Left lung (tissue), 14 donors: Measurements from ENCODE around the gene ATL2. TPM values are rescaled to one million over a fixed set of nuclear protein-coding genes. Genes with fewer than 3 reads are reported as not detected.
A peak's percentile ranks its signal among the peaks of the same experiment; 100 is the strongest.

Source experiments
- ATAC-seq: fragments of 200-7000 bp; cut with Tn5 transposase; one replicate; pipeline ENCODE4 v1.9.1; 2020; ENCODE audit warnings: moderate library complexity
- DNase-seq, 4 donors: peaks; one replicate each; pipeline ENCODE4 v3.0.0-alpha.2; 2013 to 2020
- H3K27ac ChIP-seq, 2 donors: fragments of 200-600 bp; sonication (generic) in 1 of 2; one replicate each; pipeline versions ENCODE4 v1.5.0 to v1.8.0; 2020 to 2021
- H3K27me3 ChIP-seq, 2 donors: fragments of 200-600 bp; sonication (generic) in 1 of 2; one replicate each; pipeline versions ENCODE4 v1.5.0 to v1.8.0; 2020 to 2021
- H3K36me3 ChIP-seq, 2 donors: fragments of 200-600 bp; sonication (generic) in 1 of 2; one replicate each; pipeline versions ENCODE4 v1.5.0 to v1.8.0; 2020 to 2021
- H3K4me1 ChIP-seq, 2 donors: fragments of 200-600 bp; one replicate each; pipeline ENCODE4 v1.8.0; 2021
- H3K4me3 ChIP-seq, 2 donors: fragments of 200-600 bp; sonication (generic) in 1 of 2; one replicate each; pipeline versions ENCODE4 v1.5.0 to v1.8.0; 2020 to 2021; ENCODE audit warnings: mild to moderate bottlenecking in 1 of 2
- H3K9me3 ChIP-seq, 2 donors: fragments of 200-600 bp; sonication (generic) in 1 of 2; one replicate each; pipeline versions ENCODE4 v1.5.0 to v1.8.0; 2020 to 2021
- intact Hi-C, 2 donors: fragments of 100-400 bp; cut with DNase I; formaldehyde crosslinking; loops; one replicate each; pipeline versions ENCODE4 v1.11.2 to v1.14.2; 2022
- long read RNA-seq, 12 donors: library from polyadenylated mRNA in 2 of 12; unstranded in 2 of 12; transcript quantifications; one replicate each; pipeline ENCODE4 v2.0.0 and lab custom pipeline, GENCODE V29; 2019 to 2026
- polyA plus RNA-seq, 6 donors: library from polyadenylated mRNA; unstranded; fragments of 120-200 nt; gene quantifications; one replicate each; pipeline ENCODE4 v1.2.1, GENCODE V29; 2013; ENCODE audit not compliant: insufficient read length in 6 of 6
- total RNA-seq, 2 donors: library from RNA; stranded (reverse); fragmentation: NEBNext Ultra II Directional; extraction: Animal tissue kit (Norgen Biotek cat#: 25700); gene quantifications; one replicate each; pipeline ENCODE4 v1.2.1, GENCODE V29; 2021
- TF ChIP-seq, protein P1 (sequence below), 2 donors: fragments of 200-600 bp; sonication (generic) in 1 of 2; IDR thresholded peaks; one replicate each; pipeline versions ENCODE4 v1.5.0 to v1.8.0; 2021; ENCODE audit warnings: antibody characterized with exemption in 2 of 2
- donor health status: DM: no; HTN: yes; CAD: no.
- donor health status: DM: no; HTN: no; CAD: no.

The ATL2 gene
- total RNA-seq: 10 to 100 TPM; 42.2 to 51.9 TPM
- 10 to 100 TPM; 64.9 to 77.0 (median 74.0) TPM for polyA plus RNA-seq
- long read RNA-seq, donor 1, partial matches to known transcripts: 10 of 18 reads
- long read RNA-seq, donor 1, other reads (novel, unspliced or antisense): 0 of 18 reads
- long read RNA-seq, donor 2, partial matches to known transcripts: 0 of 7 reads
- long read RNA-seq, donor 2, other reads (novel, unspliced or antisense): 0 of 7 reads
- long read RNA-seq, donor 3, partial matches to known transcripts: 0 of 5 reads
- long read RNA-seq, donor 3, other reads (novel, unspliced or antisense): 0 of 5 reads
- long read RNA-seq, donor 4, partial matches to known transcripts: 3 of 3 reads
- long read RNA-seq, donor 4, other reads (novel, unspliced or antisense): 0 of 3 reads
- long read RNA-seq, donor 5, transcript ATL2-201 (13 exons, 2,868 nt): major isoform, 5 of 6 reads
- long read RNA-seq, donor 5, partial matches to known transcripts: 0 of 6 reads
- long read RNA-seq, donor 5, other reads (novel, unspliced or antisense): 0 of 6 reads
- long read RNA-seq, donor 6, partial matches to known transcripts: 0 of 6 reads
- long read RNA-seq, donor 6, other reads (novel, unspliced or antisense): 0 of 6 reads
- long read RNA-seq, donor 7, partial matches to known transcripts: 5 of 7 reads
- long read RNA-seq, donor 7, other reads (novel, unspliced or antisense): 0 of 7 reads
- long read RNA-seq, donor 8, partial matches to known transcripts: 5 of 14 reads
- long read RNA-seq, donor 8, other reads (novel, unspliced or antisense): 0 of 14 reads
- long read RNA-seq, donor 9: 0 reads
- long read RNA-seq, donor 10: 0 reads
- long read RNA-seq, donor 11, partial matches to known transcripts: 0 of 3 reads
- long read RNA-seq, donor 11, other reads (novel, unspliced or antisense): 0 of 3 reads
- long read RNA-seq, donor 12, transcript ATL2-201 (13 exons, 2,868 nt): major isoform, 8 of 12 reads
- long read RNA-seq, donor 12, partial matches to known transcripts: 0 of 12 reads
- long read RNA-seq, donor 12, other reads (novel, unspliced or antisense): 0 of 12 reads

DNA sequence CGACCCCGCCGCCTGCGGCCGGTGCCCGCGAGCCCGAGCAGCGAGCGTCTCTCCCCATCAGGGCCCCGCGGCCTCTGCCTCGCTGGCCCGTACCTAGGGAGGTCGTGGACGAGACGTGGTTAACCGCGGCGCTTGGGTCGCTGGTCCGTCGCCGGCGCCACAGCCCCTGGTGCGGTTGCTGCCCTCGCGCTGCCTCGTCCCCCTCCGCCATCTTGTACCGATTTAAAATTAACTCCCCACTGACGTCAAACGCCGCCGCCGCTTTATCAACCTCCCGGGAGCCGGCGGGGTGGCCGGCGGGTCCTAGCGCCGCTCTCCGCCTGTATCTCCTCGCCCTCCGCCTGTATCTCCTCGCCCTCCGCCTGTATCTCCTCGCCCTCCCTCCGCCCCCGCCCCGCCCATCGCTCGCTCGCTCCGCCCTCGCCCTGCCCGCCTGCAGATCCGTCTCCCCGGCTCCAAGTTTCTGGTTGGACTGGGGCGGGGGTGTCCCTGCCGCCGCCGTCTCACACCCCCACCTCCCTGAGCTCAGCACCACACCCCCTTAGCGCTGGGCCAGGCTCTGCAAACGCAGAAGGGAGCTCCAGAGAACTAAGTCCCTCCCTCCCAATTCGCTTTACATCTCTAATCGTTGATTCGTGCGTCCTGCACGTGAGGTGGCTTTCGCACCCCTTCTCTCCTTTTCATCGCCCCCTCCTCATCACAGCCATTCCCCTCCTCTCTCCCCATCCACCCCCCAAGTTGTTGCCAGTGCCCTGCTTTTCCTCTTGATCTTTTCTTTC, at the start of gene ATL2:
ATL2 (minus strand) TSS at position 224 of the 779 bp plus-strand sequence; CDS start at position 211, 13 bp downstream.
- peak within 1 kb of the TSS; percentile 77 to 79 for H3K4me3 ChIP-seq
- intact Hi-C loops: no loop called here
- ATAC-seq (peak; percentile 91), DNase-seq (peak; percentile 91 to 99 (median 97))
- H3K9me3 ChIP-seq: no peaks in the 10 kb centered on the region
- peak within 1 kb of the TSS; percentile 97 to 98 for H3K27ac ChIP-seq
- H3K36me3 ChIP-seq: no peaks in the 10 kb centered on the region
- peaks cover 6 to 59% of the 10 kb centered on the region in 2 donors for H3K4me1 ChIP-seq
- H3K27me3 ChIP-seq: no peaks in the 10 kb centered on the region
- TF ChIP-seq, protein P1, sequence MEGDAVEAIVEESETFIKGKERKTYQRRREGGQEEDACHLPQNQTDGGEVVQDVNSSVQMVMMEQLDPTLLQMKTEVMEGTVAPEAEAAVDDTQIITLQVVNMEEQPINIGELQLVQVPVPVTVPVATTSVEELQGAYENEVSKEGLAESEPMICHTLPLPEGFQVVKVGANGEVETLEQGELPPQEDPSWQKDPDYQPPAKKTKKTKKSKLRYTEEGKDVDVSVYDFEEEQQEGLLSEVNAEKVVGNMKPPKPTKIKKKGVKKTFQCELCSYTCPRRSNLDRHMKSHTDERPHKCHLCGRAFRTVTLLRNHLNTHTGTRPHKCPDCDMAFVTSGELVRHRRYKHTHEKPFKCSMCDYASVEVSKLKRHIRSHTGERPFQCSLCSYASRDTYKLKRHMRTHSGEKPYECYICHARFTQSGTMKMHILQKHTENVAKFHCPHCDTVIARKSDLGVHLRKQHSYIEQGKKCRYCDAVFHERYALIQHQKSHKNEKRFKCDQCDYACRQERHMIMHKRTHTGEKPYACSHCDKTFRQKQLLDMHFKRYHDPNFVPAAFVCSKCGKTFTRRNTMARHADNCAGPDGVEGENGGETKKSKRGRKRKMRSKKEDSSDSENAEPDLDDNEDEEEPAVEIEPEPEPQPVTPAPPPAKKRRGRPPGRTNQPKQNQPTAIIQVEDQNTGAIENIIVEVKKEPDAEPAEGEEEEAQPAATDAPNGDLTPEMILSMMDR (IDR thresholded peaks at IDR 0.05): no peak

DNA sequence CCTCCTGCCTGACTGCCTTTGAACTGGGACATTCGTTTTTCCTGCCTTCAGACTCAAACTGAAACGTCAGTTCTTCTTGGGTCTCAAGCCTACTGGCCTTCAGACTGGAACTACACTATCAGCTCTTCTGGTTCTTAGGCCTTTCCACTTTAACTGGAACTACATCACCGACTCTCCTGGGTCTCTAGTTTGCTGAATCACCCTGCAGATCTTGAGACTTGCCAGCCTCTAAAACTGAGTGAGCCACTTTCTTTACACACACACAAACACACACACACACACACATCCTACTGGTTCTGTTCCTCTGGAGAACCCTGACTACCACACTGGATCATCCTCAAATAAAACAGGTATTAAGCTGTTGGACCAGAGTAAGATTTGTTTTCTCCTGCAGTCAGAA, 46.7 kb upstream of the ATL2 start:
- Histone ChIP-seq H3K4me1 (no peaks in the 10 kb centered on the region), H3K27me3 (no peaks in the 10 kb centered on the region), H3K27ac (no peak overlapping the region), H3K36me3 (no peaks in the 10 kb centered on the region), H3K4me3 (no peak overlapping the region), H3K9me3 (no peaks in the 10 kb centered on the region)
- TF ChIP-seq, protein P1 (IDR thresholded peaks at IDR 0.05): no peak
- intact Hi-C loops: no loop called here
- DNase-seq: no peak
- no peak for ATAC-seq

DNA sequence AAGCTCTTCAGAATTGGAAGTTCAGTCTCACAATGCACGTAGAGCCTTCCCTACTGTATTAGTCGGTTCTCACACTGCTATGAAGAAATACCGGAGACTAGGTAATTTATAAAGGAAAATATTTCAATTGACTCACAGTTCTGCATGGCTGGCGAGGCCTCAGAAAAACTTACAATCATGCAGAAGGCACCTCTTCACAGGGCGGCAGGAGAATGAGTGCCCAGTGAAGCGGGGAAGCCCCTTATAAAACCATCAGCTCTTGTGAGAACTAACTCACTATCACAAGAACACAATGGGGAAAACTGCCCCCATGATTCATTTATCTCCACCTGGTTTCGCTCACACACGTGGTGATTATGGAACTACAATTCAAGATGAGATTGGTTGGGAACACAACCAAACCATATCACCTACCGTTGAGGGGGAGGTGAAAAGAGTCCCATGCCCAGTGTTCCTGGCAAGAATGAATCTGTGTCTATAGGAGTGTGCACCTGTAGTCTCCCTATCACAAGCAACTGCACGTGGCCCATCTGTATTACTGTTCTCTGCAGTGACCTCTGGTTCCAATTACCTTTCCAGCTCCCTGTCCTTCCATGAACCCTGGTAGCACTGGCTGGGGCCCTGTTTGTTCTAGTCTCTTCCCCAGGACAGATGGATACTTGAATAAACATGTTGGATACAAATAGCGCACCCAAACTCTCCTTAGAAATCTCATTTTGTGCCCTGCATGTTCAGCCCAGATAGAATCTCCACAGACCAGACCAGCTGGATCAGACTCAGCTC, 44.4 kb upstream of the ATL2 start:
- Histone ChIP-seq H3K4me1 (no peaks in the 10 kb centered on the region), H3K36me3 (no peaks in the 10 kb centered on the region), H3K9me3 (no peaks in the 10 kb centered on the region), H3K4me3 (no peak overlapping the region), H3K27ac (no peak overlapping the region), H3K27me3 (no peaks in the 10 kb centered on the region)
- TF ChIP-seq, protein P1 (IDR thresholded peaks at IDR 0.05): no peak
- intact Hi-C loops: no loop called here
- no peak for ATAC-seq
- DNase-seq: no peak

DNA sequence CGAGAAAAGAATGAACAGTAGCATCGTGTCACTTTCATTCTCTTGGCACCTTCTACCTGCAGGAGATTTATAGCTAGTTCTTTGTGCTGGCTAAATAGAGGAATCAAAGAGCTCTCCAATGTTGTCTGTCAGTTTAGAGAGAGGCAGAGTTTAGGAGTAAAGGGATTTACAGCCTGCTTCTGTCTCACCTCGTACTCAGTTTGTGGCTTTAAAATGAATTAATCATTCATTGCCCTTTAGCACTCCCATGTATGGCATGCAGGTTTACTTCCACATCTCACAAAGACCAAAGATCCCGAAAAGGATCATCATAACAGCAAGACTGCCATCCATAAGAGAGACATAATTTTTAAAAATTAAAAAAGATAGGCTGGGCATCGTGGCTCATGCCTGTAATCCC, 42.4 kb upstream of the ATL2 start:
- Histone ChIP-seq H3K27me3 (no peaks in the 10 kb centered on the region), H3K4me1 (no peaks in the 10 kb centered on the region), H3K9me3 (no peaks in the 10 kb centered on the region), H3K4me3 (no peak overlapping the region), H3K36me3 (no peaks in the 10 kb centered on the region), H3K27ac (no peak overlapping the region)
- TF ChIP-seq, protein P1 (IDR thresholded peaks at IDR 0.05): no peak
- DNase-seq: no peak
- ATAC-seq: no peak
- intact Hi-C loops: no loop called here
